ENCODE data around the gene MAD1L1.

The MAD1L1 gene

GRCh38 chr7:2124604-2125345 lies 108.0 kb downstream of the MAD1L1 start:
- TF ChIP-seq, protein P1, sequence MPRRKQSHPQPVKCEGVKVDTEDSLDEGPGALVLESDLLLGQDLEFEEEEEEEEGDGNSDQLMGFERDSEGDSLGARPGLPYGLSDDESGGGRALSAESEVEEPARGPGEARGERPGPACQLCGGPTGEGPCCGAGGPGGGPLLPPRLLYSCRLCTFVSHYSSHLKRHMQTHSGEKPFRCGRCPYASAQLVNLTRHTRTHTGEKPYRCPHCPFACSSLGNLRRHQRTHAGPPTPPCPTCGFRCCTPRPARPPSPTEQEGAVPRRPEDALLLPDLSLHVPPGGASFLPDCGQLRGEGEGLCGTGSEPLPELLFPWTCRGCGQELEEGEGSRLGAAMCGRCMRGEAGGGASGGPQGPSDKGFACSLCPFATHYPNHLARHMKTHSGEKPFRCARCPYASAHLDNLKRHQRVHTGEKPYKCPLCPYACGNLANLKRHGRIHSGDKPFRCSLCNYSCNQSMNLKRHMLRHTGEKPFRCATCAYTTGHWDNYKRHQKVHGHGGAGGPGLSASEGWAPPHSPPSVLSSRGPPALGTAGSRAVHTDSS (tag by site-specific recombination; IDR thresholded peaks at IDR 0.05) = no peak
- TF ChIP-seq KLF16 (tag by site-specific recombination; IDR thresholded peaks at IDR 0.05) (no peak), HOXA7 (CRISPR knock-in tag; IDR thresholded peaks at IDR 0.05; ENCODE audit: borderline replicate concordance) (no peak), ZNF221 (tag by site-specific recombination; IDR thresholded peaks at IDR 0.05; ENCODE audit: borderline replicate concordance) (no peak)
- H3K36me3 ChIP-seq (ENCODE audit: control insufficient read depth in 2 of 2, insufficient read depth in 1 of 2, low read length in 2 of 2) = peaks cover 0 to 8% of the 10 kb centered on the region in 2 experiments; a peak in 1 of 3 replicates
- POLR2A ChIA-PET = no interaction called here
- H3K9me3 ChIP-seq (ENCODE audit: control insufficient read depth, insufficient read depth, low read depth, low read length) = no peaks in the 10 kb centered on the region
- H3K4me1 ChIP-seq (ENCODE audit: control insufficient read depth, insufficient read depth, low read length) = no peaks in the 10 kb centered on the region
- CTCF ChIA-PET = no interaction called here
- no peak overlapping the region for H3K27ac ChIP-seq (ENCODE audit: extremely low read depth, low read depth, low read length)
- no peak overlapping the region for H3K4me3 ChIP-seq (ENCODE audit: low read depth, low read length)

DNA sequence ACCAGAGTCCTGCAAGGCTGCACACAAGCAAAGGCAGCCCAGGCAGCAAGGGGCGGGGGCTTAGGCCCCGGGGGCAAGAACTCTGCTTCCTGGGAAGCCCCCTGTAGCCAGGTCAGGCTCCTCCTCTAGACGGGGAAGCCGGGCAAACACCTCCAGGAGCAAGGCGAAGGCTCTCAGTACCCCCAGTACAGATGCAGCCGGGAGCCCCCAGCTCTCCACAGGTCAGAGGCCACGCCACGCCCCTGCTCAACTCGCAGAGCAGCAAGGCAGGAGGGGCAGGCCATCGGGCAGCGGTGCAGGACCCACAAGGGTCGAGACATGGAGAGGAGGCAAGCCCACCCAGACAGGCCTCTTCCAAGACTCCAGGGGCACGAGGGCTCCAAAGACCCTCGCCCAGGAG lies 108.8 kb downstream of the MAD1L1 start:
- TF ChIP-seq SP7 (tag by site-specific recombination; IDR thresholded peaks at IDR 0.05) (no peak), ZBTB44 (tag by site-specific recombination; IDR thresholded peaks at IDR 0.05) (no peak), ZNF23 (tag by site-specific recombination; IDR thresholded peaks at IDR 0.05; ENCODE audit: borderline replicate concordance) (no peak), ZNF629 (tag by site-specific recombination; IDR thresholded peaks at IDR 0.05) (no peak), ZFHX2 (tag by site-specific recombination; conservative IDR thresholded peaks at IDR 0.05) (no peak), ZNF776 (tag by site-specific recombination; IDR thresholded peaks at IDR 0.05; ENCODE audit: borderline replicate concordance) (no peak), GFI1B (tag by site-specific recombination; IDR thresholded peaks at IDR 0.05) (no peak), OSR2 (tag by site-specific recombination; IDR thresholded peaks at IDR 0.05) (no peak), KLF1 (tag by site-specific recombination; IDR thresholded peaks at IDR 0.05) (no peak), ZNF510 (tag by site-specific recombination; IDR thresholded peaks at IDR 0.05; ENCODE audit: insufficient replicate concordance) (no peak), ZNF580 (tag by site-specific recombination; IDR thresholded peaks at IDR 0.05) (no peak), ZNF239 (tag by site-specific recombination; IDR thresholded peaks at IDR 0.05) (no peak), ZNF830 (tag by site-specific recombination; IDR thresholded peaks at IDR 0.05; ENCODE audit: low read depth) (no peak), ZNF114 (tag by site-specific recombination; IDR thresholded peaks at IDR 0.05) (no peak)
- TF ChIP-seq, protein P2, sequence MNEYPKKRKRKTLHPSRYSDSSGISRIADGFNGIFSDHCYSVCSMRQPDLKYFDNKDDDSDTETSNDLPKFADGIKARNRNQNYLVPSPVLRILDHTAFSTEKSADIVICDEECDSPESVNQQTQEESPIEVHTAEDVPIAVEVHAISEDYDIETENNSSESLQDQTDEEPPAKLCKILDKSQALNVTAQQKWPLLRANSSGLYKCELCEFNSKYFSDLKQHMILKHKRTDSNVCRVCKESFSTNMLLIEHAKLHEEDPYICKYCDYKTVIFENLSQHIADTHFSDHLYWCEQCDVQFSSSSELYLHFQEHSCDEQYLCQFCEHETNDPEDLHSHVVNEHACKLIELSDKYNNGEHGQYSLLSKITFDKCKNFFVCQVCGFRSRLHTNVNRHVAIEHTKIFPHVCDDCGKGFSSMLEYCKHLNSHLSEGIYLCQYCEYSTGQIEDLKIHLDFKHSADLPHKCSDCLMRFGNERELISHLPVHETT (tag by site-specific recombination; IDR thresholded peaks at IDR 0.05) = no peak
- TF ChIP-seq, protein P3, sequence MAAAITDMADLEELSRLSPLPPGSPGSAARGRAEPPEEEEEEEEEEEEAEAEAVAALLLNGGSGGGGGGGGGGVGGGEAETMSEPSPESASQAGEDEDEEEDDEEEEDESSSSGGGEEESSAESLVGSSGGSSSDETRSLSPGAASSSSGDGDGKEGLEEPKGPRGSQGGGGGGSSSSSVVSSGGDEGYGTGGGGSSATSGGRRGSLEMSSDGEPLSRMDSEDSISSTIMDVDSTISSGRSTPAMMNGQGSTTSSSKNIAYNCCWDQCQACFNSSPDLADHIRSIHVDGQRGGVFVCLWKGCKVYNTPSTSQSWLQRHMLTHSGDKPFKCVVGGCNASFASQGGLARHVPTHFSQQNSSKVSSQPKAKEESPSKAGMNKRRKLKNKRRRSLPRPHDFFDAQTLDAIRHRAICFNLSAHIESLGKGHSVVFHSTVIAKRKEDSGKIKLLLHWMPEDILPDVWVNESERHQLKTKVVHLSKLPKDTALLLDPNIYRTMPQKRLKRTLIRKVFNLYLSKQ (tag by site-specific recombination; IDR thresholded peaks at IDR 0.05; ENCODE audit: borderline replicate concordance) = no peak
- ChIA-PET CTCF (no interaction called here), POLR2A (no interaction called here)
- Histone ChIP-seq H3K9me3 (ENCODE audit: control insufficient read depth, insufficient read depth, low read depth, low read length) (no peaks in the 10 kb centered on the region), H3K4me1 (ENCODE audit: control insufficient read depth, insufficient read depth, low read length) (no peaks in the 10 kb centered on the region), H3K4me3 (ENCODE audit: low read depth, low read length) (no peak overlapping the region), H3K36me3 (ENCODE audit: control insufficient read depth in 2 of 2, insufficient read depth in 1 of 2, low read length in 2 of 2) (peaks cover 0 to 6% of the 10 kb centered on the region in 2 experiments; a peak in 1 of 3 replicates), H3K27ac (ENCODE audit: extremely low read depth, low read depth, low read length) (no peak overlapping the region)

All from HEK293 (cell line).